ENCODE measurements around the gene UBE2Q2.

DNA sequence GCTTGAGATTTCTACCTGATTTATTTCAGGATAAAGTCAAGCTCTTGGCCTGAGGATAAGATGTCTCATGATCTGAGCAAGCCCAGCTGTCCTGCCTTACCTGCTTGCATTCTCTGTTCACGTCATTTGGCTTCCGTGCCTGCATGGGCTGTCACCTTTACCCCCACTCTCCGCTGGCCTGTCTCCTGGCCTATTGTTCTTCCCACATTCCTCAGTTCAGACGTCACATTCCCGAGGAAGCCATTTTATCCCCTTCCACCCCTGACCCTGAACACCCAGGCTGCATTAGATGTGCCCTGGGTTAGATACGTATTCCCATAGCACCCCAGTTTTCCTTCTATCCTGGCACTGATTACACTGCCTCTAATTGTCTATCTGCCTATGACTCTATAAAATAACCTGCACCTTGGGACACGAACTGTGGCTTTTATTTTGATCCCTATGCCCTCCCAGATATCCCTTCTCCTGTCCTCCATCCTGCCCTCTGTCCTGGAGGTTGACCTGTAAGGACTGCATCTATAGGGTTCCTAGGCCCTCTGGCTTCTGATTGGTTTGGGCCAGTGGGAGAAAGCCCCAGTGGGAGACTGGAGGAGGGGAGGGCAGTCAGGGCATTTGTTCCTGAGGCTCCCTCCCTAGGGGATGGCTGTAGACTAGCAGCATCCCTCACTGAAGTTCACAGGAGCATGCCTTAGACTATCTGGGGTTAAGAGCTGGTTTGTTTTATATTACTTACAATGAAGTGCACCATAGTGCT, 19.2 kb upstream of the UBE2Q2 start:
- TF ChIP-seq, protein P1, sequence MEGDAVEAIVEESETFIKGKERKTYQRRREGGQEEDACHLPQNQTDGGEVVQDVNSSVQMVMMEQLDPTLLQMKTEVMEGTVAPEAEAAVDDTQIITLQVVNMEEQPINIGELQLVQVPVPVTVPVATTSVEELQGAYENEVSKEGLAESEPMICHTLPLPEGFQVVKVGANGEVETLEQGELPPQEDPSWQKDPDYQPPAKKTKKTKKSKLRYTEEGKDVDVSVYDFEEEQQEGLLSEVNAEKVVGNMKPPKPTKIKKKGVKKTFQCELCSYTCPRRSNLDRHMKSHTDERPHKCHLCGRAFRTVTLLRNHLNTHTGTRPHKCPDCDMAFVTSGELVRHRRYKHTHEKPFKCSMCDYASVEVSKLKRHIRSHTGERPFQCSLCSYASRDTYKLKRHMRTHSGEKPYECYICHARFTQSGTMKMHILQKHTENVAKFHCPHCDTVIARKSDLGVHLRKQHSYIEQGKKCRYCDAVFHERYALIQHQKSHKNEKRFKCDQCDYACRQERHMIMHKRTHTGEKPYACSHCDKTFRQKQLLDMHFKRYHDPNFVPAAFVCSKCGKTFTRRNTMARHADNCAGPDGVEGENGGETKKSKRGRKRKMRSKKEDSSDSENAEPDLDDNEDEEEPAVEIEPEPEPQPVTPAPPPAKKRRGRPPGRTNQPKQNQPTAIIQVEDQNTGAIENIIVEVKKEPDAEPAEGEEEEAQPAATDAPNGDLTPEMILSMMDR (IDR thresholded peaks at IDR 0.05), result no peak
- no peak for TF ChIP-seq ZFX (IDR thresholded peaks at IDR 0.05; ENCODE audit: borderline replicate concordance)

All from 22Rv1 (cell line).